PFSK-1 (cell line): Measurements from ENCODE around the gene CAPN9.

Experiments
- FOXP2 ChIP-seq: optimal IDR thresholded peaks from 2 replicates; pipeline ENCODE3; 2011; ENCODE audit warnings: borderline replicate concordance, control low read depth, inconsistent platforms; ENCODE audit not compliant: insufficient read depth; ENCODE audit errors: extremely low read length, extremely low read depth
- POLR2AphosphoS5 ChIP-seq: IDR thresholded peaks from 2 replicates; pipeline ENCODE4 v1.6.1; 2012; ENCODE audit warnings: low read depth, mild to moderate bottlenecking, control low read depth, low read length, moderate library complexity
- SIN3A ChIP-seq: IDR thresholded peaks from 2 replicates; pipeline ENCODE4 v1.6.1; 2012; ENCODE audit warnings: mild to moderate bottlenecking, low read length, moderate library complexity, borderline replicate concordance; ENCODE audit not compliant: insufficient read depth
- TAF1 ChIP-seq: IDR thresholded peaks from 2 replicates; pipeline ENCODE4 v1.6.1; 2012; ENCODE audit warnings: low read length, control low read depth, borderline replicate concordance; ENCODE audit not compliant: insufficient read depth
- TF ChIP-seq, protein P1 (sequence below), 2 experiments: IDR thresholded peaks; 2 replicates each; pipeline versions ENCODE4 v1.6.1 to v1.8.0; 2011 to 2012; ENCODE audit warnings: low read depth in 2 of 2, low read length in 2 of 2, control low read depth in 1 of 2, inconsistent platforms in 1 of 2, mild to moderate bottlenecking in 1 of 2, moderate library complexity in 1 of 2; ENCODE audit not compliant: insufficient read depth in 1 of 2

The CAPN9 gene

DNA sequence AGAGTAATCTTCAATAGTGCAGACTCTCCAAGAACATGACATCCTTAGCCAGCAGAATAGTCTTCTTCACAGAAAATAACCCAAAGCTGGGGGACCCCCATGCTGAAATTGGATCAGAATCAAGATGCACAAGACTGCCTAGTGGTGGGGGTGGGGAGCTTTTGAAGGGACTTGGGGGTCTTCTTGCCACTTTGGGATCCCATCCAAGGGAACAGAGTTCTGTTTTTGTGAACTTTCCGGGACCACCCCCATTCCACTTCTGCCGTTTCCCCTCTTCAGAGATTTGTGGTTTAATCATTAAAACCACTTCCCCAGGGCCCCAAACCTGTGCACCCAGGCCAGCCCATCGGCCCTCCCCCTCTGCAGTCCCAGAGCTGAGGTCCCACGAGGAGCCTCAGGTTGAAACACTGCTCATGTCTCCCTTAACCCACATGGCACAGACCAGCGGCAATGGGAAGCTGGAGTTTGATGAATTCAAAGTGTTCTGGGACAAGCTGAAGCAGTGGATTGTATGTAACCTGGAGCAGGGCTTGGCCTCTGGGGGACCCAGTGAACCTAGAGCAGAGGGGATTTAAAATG, 44.9 kb downstream of the CAPN9 start:
- TF ChIP-seq SIN3A (no peak), FOXP2 (no peak), TAF1 (no peak), POLR2AphosphoS5 (no peak)
- TF ChIP-seq, protein P1, sequence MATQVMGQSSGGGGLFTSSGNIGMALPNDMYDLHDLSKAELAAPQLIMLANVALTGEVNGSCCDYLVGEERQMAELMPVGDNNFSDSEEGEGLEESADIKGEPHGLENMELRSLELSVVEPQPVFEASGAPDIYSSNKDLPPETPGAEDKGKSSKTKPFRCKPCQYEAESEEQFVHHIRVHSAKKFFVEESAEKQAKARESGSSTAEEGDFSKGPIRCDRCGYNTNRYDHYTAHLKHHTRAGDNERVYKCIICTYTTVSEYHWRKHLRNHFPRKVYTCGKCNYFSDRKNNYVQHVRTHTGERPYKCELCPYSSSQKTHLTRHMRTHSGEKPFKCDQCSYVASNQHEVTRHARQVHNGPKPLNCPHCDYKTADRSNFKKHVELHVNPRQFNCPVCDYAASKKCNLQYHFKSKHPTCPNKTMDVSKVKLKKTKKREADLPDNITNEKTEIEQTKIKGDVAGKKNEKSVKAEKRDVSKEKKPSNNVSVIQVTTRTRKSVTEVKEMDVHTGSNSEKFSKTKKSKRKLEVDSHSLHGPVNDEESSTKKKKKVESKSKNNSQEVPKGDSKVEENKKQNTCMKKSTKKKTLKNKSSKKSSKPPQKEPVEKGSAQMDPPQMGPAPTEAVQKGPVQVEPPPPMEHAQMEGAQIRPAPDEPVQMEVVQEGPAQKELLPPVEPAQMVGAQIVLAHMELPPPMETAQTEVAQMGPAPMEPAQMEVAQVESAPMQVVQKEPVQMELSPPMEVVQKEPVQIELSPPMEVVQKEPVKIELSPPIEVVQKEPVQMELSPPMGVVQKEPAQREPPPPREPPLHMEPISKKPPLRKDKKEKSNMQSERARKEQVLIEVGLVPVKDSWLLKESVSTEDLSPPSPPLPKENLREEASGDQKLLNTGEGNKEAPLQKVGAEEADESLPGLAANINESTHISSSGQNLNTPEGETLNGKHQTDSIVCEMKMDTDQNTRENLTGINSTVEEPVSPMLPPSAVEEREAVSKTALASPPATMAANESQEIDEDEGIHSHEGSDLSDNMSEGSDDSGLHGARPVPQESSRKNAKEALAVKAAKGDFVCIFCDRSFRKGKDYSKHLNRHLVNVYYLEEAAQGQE (IDR thresholded peaks at IDR 0.05; ENCODE audit: insufficient read depth in 1 of 2, low read depth in 2 of 2, low read length in 2 of 2): no peak

DNA sequence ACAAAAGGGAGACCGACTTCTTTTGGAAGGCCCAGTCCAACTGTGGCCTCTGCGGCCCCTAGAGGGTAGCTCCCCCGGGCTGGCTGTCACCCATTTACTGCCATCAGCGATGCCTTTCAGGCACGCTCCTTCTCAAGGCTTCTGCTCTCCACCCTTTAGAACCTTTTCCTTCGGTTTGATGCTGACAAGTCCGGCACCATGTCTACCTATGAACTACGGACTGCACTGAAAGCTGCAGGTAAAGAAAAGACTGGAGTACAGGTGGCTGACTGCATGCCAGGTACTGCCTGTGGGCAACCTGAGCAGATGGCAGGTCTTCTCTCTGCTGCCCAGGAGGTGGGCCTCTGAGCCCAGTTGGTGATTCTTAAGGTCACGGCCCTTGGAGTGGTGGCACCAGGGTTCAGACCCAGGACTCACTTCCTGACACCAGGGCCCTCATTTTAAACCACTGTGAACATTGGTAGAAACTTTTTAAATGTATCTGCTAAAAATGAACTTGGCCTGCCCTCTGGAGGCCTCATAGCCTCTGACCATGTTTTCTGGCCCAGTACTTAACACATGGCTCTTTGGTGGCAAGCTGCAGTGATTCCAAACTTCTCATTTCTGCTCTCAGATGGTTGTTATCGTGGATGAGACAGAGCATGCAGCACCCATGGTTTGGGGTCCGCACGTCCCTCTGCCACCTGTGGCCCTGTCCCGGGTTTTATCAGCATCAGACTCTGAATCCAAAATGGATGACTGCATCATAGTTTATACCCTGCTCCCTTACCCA, 45.7 kb downstream of the CAPN9 start:
- TF ChIP-seq, protein P1 (IDR thresholded peaks at IDR 0.05; ENCODE audit: insufficient read depth in 1 of 2, low read depth in 2 of 2, low read length in 2 of 2): no peak
- TF ChIP-seq FOXP2 (no peak), TAF1 (no peak), SIN3A (no peak), POLR2AphosphoS5 (no peak)

DNA sequence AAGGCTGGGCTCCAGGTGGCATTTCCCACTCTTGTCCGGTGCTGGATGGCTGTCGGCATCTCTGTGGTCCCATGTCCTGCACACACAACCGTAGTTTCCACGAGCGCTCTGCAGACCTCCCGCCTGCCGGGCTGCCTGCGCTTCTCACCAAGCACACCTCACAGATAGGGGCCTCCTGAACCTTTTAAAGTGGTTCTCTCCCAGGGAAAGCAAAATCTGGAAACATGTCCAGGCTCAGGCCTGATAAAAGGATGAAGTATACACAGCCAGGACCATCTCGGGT, 46.2 kb downstream of the CAPN9 start:
- TF ChIP-seq, protein P1 (IDR thresholded peaks at IDR 0.05; ENCODE audit: insufficient read depth in 1 of 2, low read depth in 2 of 2, low read length in 2 of 2): no peak
- TF ChIP-seq POLR2AphosphoS5: no peak
- TF ChIP-seq SIN3A: no peak
- TF ChIP-seq TAF1: no peak
- no peak for TF ChIP-seq FOXP2

DNA sequence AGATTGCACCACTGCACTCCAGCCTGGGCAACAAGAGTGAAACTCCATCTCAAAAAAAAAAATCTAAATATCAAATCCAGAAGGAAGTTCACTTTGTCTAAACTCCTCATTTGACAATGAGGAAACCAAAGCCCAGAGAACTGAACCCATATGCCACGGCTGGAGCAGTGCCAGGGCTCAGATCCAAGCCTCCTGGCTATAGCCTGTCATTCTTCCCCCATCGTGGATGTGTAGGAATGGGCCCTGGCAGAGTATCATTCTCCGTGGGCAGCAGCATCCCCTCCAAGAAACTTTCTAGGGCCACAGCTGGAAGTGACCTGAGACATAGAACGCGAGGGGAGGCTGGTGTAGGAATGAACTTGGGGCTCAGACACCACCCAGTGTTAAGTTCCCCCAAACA, 47.2 kb downstream of the CAPN9 start:
- TF ChIP-seq FOXP2: no peak
- no peak for TF ChIP-seq TAF1
- no peak for TF ChIP-seq SIN3A
- TF ChIP-seq, protein P1 (IDR thresholded peaks at IDR 0.05; ENCODE audit: insufficient read depth in 1 of 2, low read depth in 2 of 2, low read length in 2 of 2): no peak
- no peak for TF ChIP-seq POLR2AphosphoS5
